Activated CD4-positive, alpha-beta T cell treated with anti-CD3 and anti-CD28 coated beads for 1 hour (primary cell): Measurements from ENCODE around the gene TUG1.

Experiments
- DNase-seq: peaks from one replicate; pipeline ENCODE4 v3.0.0-alpha.2; 2020

The TUG1 gene

GRCh38 chr22:31019191-31019930, 50.3 kb downstream of the TUG1 start:
- DNase-seq = no peak

DNA sequence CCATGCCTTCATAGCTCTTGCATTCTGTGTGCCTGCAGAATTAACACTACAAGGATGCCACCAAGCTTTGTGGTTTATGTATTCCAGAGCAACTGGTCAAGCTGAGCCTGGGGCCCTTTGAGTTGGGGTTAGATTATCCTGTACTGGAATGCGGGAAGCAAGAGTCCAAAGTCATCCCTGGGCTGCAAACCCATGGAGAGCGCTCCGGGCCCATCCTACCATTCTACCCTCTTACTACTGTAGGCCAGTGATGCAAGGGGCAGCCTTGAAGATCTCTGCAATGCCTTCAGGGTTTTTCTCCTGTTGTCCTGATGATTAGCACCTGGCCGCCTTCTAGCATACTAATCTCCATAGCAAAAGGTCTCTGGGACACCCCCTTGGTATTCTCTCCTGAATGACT, 51.3 kb downstream of the TUG1 start:
- no peak for DNase-seq

DNA sequence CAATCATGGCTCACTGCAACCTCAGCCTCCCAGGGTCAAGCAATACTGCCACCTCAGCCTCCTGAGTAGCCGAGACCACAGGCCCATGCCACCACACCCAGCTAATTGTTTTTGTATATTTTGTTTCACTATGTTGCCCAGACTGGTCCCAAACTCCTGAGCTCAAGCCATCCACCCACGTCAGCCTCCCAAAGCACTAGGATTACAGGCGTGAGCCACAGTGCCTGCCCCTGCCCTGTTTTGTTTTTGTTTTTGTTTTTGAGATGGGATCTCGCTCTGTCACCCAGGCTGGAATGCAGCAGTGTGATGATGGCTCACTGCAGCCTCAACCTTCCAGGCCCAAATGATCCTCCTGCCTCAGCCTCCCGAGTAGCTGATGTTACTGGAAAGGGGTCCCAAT, 53.5 kb downstream of the TUG1 start:
- no peak for DNase-seq
